GM18858 (cell line): ENCODE results near the gene ATP8B1.
"Not testable (repeated sequence)": the region's sequence is repeated elsewhere in the genome, so short reads cannot be mapped to it uniquely, and the experiment has no call there.

ENCODE experiments used
- ATAC-seq: cut with Tn5 transposase; IDR thresholded peaks from one replicate; pipeline ENCODE4 v1.9.1; 2021; ENCODE audit not compliant: unreplicated experiment

Gene ATP8B1

DNA sequence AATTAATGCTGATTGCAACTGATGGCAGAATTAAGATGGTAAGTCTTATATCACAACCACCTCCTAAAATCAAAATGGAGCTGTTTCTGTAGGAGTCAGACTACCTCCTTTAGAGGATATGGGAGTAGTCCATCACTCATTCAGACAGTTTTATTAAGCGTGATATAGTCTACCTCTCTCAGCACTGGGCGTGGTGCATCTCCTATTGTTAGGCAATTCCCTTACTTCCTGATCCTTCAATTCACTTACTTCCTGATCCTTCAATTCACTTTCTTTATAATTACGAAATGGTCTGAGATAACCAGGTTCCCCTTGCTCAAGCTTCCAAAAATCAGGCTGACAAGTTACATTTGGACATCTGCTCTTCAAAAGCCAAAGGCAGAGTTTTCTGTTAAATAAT lies 31.9 kb downstream of the ATP8B1 start:
- no peak for ATAC-seq

DNA sequence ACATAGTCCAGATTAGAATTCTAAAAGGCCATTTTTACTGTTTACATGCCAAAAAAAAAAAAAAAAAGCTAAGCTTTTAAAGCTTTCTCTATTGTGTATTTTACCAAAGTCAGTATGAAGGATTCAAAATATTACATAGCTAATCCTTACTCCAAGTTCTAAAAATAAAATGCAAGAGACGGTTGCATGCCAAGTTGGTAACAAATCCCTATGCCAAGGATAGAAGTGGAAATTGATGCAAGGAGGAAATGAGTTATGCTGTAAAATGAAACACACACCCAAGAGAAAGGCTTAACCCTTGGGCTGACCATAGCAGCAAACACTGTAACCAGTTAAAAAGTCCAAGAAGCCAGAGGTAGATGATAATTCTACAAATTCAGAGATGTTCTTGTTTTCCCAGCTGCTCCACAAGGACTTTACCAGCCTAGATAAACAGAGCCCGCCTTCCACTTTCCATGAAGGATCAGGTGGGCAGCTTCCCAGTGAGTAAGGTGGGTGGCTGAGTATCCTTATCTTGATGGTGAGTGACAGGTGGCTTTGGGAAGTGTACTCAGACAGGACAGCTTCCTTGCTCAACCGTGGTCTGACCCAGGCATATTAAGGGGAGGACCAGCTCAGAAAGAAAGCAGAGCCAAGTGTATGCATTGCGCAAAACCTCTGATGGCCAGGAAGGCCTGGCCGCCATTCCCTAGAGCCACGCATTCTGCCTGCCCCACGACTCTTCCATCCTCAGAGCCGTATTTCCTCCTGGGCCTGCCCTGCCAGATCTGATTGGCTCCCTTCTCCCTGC lies 34.4 kb downstream of the ATP8B1 start:
- ATAC-seq: no peak

DNA sequence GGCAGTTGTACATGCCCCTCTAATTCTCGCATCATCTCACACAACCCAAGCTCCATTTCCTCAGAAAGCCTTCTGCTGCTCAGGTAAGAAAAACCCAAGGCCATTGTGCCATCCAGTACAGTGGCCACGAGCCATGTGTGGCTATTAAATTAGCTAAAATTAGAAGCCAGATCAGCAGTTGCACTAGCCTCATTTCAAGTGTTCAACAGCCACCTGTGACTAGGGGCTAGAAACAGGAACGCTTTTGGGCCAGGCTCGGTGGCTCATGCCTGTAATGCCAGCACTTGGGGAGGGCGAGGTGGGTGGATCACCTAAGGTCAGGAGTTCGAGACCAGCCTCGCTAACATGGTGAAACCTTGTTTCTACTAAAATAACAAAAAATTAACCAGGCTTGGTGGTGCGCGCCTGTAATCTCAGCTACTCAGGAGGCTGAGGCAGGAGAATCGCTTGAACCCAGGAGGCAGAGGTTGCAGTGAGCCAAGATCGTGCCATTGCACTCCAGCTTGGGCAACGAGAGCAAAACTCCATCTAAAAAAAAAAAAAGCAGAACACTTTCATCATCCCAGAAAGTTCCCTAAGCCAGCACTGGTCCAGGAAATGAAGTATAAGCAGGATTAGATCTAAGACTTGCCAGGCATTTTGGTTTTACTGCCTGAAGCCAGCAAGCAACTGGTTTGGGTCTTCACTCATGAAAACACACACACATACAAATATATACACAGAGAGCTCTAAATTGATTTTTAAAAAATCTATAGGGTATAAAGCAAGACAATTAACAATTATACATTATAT lies 35.7 kb downstream of the ATP8B1 start:
- no peak for ATAC-seq

DNA sequence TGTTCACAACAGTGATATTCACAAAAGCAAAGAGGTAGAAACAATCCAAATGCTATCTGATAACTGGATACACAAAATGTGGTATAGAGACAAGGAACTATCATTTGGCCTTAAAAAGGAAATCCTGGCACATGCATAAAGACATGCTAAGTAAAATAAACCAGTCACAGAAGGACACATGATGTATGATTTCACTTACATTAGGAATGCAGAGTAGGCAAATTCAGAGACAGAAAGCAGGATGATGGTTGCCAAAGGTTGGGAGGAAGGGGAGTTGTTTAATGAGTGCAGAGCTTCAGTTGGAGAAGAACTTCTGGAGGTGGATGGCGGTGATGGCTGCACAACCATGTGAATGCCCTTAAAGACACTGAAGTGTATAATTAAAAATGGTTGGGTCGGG lies 38.1 kb downstream of the ATP8B1 start:
- no peak for ATAC-seq

DNA sequence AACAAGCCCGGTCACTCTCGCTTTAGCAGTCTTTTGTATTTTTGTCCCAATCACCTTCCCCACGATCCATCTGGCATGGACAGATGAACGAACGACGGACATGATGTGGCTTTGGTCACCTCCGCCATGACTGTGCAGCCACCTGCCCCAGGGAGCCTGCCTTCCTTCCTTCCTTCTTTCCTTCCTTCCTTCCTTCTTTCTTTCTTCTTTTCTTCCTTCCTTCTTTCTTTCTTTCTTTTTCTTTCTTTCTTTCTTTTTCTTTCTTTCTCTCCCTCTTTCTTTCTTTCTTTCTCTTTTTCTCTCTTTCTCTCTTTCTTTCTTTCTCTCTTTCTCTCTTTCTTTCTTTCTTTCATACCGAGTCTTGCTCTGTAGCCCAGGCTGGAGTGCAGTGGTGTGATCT lies 39.0 kb downstream of the ATP8B1 start:
- ATAC-seq: no peak

DNA sequence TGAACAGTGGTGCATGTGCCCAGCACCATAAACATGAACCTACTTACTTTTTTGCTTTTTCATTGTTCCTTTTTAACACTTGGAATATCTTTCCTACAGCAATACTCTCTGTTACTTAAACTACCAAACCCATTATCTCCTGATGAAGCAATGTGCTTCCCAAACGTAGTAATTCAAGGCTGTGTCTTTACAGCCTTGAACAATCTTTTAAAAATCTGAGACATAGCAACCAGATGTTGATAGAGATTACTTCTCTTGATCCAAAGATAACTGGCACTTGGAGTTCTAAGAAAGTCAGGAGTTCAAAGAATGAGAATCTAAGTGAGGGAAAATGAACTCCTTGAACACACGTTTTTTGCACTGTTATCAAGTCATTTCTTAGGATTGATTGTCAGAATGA lies 40.4 kb downstream of the ATP8B1 start:
- no peak for ATAC-seq

DNA sequence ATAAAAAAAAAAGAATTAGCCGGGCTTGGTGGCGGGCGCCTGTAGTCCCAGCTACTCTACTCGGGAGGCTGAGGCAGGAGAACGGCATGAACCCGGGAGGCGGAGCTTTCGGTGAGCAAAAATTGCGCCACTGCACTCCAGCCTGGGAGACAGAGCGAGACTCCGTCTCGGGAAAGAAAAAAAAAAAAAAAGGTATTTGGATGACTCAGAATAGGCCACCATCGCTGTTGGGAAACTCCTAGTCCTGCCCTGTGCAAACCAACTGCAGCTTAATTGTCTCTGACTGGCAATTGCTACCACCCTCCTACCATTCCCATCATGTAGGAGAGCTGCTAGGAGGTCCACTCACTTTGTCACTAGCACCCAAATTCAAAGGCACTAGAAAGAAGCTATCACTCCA lies 43.5 kb downstream of the ATP8B1 start:
- no peak for ATAC-seq

DNA sequence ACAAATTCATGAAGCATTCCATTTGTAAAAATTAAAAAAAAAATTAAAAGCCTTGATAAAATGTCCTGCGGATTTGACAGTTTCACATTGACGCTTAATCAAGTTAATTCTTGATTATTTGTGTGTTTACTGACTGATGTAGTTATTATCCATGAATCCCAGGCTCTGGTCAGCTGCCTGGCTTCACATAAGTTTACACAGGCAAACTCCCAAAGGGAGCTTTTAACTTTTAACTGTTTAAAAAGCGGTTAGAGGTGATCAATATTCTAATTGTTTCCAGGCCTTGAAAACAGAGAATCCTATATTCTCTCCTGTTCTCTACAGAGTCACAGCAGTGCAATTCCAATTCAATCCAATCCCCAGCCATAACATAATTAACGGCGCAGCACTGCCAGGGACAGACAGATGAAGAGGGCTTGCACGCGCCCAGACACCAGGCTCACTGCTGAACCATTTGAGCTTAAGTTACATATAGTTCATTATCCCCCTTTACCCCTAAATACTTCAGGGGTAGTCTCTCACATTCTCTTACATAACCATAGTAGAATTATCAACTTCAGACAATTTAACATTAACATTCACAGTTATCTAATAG lies 47.5 kb downstream of the ATP8B1 start:
- no peak for ATAC-seq

DNA sequence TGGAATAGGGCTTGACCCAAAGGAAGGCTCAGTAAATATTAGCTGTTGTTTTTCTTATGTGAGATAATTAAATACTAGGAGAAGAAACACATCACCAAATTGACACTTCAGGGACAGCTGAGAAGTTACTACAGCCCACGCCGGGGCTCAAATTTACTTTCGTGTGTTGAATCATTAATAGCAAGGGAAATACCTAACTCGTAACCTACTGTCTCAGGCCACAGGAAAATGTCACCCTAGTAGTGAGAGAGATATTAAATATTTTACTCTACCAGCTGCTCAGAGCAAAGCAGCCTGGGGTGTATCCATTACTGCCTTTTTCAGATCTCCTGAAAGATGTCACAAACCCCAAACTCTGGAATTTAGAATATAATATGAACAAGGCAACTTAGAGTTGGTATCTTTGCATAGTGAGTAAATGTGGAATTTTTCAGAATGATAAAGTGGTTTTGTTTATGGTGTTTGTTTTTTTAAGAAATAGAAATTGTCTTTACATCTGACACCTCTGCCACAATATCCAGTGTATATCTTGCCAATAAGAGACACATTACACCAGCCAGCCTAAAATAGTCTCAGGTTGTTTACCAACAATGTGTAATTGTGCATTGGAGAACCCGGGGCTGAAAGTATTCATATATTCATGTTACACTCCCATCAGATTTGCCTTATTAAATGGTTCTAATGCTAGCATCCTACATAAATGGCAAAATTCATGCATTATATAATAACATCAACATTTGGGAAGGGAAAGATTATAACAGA lies 48.4 kb downstream of the ATP8B1 start:
- peak; percentile 82 for ATAC-seq

DNA sequence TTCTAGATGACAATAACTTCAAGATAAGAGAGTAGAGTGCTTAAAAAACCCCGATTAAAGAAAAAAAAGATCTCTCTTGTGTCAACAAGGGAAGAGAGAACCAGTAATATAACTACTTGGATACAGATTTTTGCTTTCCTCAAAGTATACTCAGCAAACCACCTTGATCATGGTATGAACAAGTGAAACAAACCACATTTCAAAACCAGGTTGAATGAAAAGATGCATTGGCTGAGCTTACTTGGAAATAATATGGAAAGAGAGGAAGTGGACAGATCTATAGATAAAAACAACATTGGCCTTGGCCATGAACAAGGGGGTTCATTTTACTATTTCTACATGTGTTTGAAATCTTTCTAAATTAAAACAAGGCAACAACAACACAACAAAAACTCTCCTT lies 50.1 kb downstream of the ATP8B1 start:
- ATAC-seq: no peak

DNA sequence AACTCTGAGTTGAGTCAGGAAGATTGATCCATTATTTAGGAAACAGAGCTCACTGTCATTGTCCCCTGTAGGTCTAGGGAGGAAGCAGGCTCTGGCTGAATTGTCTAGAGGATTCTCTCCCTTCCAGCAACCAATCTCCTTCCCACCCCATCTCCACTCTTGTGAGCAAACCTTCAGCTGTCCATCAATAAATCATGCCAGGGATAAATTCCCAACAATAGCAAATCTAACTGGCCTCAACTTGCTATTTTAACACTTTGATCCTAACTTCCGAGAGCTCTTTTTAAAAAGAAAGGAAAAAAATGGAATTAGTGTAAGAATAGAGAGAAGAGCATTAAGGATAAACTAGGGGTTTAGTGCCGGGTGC lies 53.5 kb downstream of the ATP8B1 start:
- ATAC-seq: no peak

DNA sequence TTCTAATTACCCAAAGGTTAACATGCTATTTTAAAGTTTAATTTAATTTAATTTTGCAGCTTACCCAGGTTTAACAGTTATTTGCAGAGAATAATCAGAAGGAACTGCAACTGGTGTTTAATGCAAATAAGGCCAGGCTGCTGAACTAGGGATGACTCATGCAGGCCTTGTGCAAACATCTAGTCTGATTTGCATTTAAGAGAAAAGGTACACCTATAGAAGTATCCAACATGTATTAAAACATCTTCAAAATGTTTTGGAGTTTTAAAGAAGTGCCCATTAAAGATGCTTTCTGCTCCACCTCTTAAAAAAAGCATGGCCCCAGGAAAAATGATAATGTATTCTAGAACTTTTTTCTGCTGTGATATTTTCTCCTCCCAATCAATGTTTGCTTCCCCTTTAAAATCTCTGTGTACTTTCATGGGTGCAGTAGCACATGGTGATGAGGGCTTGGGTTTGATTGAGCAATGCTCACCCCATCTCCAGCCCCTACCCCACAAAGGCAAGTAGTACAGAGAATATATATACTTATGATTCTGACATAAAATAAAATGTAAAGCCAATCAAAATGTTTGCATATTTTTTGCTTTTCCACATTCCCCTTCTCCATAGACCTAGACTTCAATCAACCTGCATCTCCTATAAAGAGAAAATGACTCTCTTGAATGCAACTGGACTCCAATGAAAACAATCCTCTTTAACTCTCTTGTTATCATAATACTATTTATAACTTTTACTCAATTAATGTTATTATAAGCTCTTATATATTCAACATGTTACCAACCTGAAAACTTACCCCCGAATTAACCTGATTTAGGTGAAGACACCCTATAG lies 54.1 kb downstream of the ATP8B1 start:
- peak; percentile 92 for ATAC-seq

DNA sequence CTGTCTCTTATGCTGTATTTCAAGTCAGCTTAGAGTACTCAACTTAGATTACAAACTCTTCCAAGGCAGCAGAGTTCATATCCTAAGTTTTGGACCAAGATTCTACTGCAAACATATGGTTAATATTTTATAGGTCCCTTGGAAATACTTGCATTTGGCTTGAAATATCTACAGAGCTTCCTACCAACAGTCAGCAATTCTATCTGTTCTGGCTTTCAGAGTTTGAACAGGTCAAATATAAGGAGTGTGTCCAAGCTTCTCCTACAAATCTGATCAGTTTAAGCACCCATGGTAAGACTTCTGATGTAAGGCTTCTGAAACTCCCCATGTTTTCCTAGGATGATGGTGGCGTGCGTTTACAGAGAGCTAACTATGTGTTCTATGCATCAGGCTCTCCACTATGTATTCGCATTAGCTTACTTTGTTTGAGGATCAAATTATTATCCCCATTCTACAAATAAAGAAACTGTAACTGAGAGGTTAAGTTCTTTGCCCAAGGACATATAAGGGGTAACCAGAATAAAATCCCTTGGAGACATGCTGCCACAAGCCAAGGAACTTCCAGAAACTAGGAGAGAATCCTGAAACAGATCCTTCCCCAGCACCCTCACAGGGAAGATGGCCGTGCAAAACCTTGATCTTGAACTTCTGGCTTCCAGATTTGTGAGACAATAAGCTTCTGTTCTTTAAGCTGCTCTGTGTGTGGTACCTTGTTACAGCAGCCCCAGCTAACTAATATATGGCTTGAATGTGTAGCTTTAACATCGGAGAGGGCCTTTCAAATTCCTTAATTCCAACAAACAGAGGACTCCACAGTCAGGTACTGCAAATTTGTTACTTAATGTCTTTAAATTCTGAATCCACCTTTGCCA lies 55.1 kb downstream of the ATP8B1 start:
- no peak for ATAC-seq

DNA sequence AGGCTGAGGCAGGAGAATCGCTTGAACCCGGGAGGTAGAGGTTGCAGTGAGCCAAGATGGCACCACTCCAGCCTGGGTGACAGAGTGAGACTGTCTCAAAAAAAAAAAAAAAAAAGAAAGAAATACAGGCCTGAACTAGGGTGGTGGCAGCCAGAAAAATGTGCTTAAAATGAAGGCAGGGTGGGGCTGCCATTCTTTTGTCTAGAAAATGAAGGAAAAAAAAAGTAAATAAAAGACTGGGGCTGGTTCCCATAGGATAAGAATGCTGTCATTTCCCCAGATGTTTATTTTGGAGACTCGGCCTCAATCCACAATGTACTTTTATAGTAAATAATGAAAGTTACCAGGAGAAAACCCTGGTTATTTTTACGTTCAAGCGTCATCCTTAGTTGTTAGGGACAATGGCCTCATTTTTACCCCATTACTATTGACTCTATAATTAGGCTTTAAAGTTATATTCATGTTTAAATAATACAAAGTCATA lies 58.9 kb downstream of the ATP8B1 start:
- no peak for ATAC-seq

DNA sequence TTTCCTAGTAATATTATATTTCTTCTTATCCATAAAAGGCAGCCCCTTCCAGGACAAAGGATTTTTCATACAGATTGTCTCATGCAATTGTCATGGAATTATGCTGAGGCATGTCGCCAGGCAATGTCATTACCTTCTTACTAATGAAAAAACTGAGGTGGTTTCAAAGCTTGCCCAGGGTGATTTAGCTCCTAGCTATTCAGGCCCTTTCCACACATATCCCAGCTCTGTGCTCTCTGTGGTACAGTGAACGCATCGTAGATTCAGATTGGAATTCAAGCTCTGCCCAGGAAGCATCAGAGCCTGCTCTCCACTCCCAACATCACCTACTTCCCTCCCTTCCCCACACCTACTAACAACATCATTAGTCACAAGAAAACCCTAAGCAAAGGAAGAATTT lies 60.1 kb downstream of the ATP8B1 start:
- ATAC-seq: no peak

DNA sequence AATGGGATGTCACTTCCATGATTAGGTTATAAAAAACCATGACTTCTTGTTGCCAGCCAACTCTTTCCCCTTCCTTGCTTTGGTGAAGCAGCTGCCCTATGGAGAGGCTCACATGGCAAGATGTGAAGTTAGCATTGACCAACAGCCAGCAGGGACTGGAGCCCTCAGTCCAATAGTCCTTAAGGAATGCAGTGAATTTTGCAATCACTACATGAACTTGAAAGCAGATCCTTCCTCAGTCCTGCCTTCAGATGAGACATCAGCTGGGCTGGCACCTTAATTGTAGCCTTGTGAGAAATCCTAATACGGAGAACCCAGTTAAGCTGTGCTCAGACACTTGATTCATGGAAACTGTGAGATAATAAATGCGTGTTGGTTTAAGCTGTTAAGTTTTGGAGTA lies 61.8 kb downstream of the ATP8B1 start:
- ATAC-seq: no peak

DNA sequence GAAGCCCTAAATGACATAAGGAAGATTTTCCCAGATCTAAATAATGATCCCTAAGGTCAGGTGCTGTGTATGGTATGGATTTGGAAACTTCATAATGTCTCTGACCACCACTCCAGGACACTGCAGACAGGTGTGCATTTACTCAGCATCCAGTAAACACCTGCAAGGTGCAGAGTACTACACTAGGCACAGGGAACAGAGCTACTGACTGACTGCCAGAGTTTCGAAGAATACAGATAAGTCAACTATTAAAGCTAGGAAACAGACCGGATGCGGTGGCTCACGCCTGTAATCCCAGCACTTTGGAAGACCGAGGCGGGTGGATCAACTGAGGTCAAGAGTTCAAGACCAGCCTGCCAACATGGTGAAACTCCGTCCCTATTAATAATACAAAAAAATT lies 65.0 kb downstream of the ATP8B1 start:
- no peak for ATAC-seq

DNA sequence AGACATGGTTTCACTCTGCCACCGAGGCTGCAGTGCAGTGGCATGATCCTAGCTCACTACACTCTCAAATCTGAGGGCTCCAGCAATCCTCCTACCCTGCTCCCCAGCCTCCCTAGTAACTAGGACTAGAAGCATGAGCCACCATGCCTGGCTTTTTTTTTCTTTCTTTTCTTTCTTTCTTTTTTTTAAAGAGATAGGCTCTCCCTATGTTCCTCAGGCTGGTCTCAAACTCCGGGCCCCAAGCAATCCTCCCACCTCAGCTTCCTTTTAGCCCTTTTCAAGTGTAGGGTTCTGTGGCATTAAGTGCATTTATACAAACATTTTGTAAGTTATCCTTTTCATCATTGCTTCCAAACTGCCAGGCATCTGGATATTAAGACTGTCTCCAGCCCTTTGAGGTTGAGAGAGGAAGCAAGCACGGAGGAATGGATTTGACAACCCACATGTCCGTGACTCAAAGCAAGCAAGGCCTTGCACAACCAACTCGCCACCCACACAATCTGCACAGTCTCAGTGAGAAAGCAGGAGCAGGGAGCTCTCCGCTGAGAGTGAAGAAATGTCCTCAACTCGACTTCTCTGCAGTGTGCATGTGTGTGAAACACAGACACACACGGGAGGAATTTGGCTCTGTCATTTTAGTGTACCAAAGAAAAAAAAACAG lies 65.6 kb downstream of the ATP8B1 start:
- ATAC-seq: no peak

DNA sequence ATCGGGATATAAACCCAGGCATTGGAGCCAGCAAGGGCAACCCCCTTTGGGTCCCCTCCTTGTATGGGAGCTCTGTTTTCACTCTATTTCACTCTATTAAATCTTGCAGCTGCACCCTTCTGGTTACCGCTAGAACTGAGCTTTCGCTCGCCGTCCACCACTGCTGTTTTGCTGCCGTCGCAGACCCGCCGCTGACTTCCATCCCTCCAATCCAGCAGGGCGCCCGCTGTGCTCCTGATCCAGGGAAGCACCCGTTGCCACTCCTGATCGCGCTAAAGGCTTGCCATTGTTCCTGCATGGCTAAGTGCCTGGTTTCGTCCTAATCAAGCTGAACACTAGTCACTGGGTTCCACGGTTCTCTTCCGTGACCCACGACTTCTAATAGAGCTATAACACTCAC lies 68.1 kb downstream of the ATP8B1 start:
- not testable (repeated sequence) for ATAC-seq
